ENCODE data around the gene CCDC81.

Gene CCDC81

GRCh38 chr11:86469491-86470388, 95.1 kb downstream of the CCDC81 start:
- H3K4me2 ChIP-seq = no peak overlapping the region

More at GRCh38 chr11:86469491-86470388, 95.1 kb downstream of the CCDC81 start:
- no peak overlapping the region for H3K27ac ChIP-seq
- no peaks in the 10 kb centered on the region for H3K36me3 ChIP-seq (ENCODE audit: insufficient read depth)
- no peaks in the 10 kb centered on the region for H3K27me3 ChIP-seq (ENCODE audit: insufficient read depth, low read depth)
- H3K4me3 ChIP-seq (IDR thresholded peaks at IDR 0.05; ENCODE audit: insufficient read depth, low read depth, low read length) = no peak overlapping the region
- no peaks in the 10 kb centered on the region for H3K4me1 ChIP-seq (ENCODE audit: low read depth, poor library complexity, severe bottlenecking)
- TF ChIP-seq, protein P1, sequence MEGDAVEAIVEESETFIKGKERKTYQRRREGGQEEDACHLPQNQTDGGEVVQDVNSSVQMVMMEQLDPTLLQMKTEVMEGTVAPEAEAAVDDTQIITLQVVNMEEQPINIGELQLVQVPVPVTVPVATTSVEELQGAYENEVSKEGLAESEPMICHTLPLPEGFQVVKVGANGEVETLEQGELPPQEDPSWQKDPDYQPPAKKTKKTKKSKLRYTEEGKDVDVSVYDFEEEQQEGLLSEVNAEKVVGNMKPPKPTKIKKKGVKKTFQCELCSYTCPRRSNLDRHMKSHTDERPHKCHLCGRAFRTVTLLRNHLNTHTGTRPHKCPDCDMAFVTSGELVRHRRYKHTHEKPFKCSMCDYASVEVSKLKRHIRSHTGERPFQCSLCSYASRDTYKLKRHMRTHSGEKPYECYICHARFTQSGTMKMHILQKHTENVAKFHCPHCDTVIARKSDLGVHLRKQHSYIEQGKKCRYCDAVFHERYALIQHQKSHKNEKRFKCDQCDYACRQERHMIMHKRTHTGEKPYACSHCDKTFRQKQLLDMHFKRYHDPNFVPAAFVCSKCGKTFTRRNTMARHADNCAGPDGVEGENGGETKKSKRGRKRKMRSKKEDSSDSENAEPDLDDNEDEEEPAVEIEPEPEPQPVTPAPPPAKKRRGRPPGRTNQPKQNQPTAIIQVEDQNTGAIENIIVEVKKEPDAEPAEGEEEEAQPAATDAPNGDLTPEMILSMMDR (conservative IDR thresholded peaks at IDR 0.05; ENCODE audit: low read depth, low read length) = no peak
- no peaks in the 10 kb centered on the region for H4K20me1 ChIP-seq (ENCODE audit: insufficient read depth)
- H3K9ac ChIP-seq = no peak overlapping the region
- no peaks in the 10 kb centered on the region for H3K79me2 ChIP-seq (ENCODE audit: insufficient read depth, low read depth)
- no peak overlapping the region for H2AFZ ChIP-seq (ENCODE audit: low read depth)
